ENCODE measurements around the gene WDFY1.

- no peak for TF ChIP-seq POLR2AphosphoS5 (IDR thresholded peaks at IDR 0.05)
- no peak for TF ChIP-seq CTCF (IDR thresholded peaks at IDR 0.05)
Measured at GRCh38 chr2:223980397-223980735, 35.2 kb upstream of the WDFY1 start.
